IPS-20b (cell line): ENCODE results near the gene PRKCZ.

Experiments used
- H3K27ac ChIP-seq: one replicate; pipeline ENCODE4 v1.5.1; 2013; ENCODE audit warnings: low read length
- H3K27me3 ChIP-seq: 2 replicates; pipeline ENCODE4 v1.6.1; 2013; ENCODE audit warnings: mild to moderate bottlenecking, low read length, inconsistent platforms; ENCODE audit not compliant: insufficient read depth
- H3K36me3 ChIP-seq: 2 replicates; pipeline ENCODE4 v1.6.1; 2013; ENCODE audit warnings: low read depth, mild to moderate bottlenecking, inconsistent platforms, low read length, moderate library complexity; ENCODE audit not compliant: insufficient read depth
- H3K4me1 ChIP-seq: 2 replicates; pipeline ENCODE4 v1.6.1; 2013; ENCODE audit warnings: mild to moderate bottlenecking, control low read depth, inconsistent platforms, low read length, moderate library complexity; ENCODE audit not compliant: insufficient read depth
- H3K4me3 ChIP-seq: 2 replicates; pipeline ENCODE4 v1.5.1; 2013; ENCODE audit warnings: mild to moderate bottlenecking, low read length, inconsistent platforms
- H3K9ac ChIP-seq: 2 replicates; pipeline ENCODE4 v1.6.1; 2013; ENCODE audit warnings: low read depth, mild to moderate bottlenecking, inconsistent platforms, low read length, moderate library complexity
- H3K9me3 ChIP-seq: 2 replicates; pipeline ENCODE4 v1.6.1; 2013; ENCODE audit warnings: mild to moderate bottlenecking, low read depth, low read length, inconsistent platforms; ENCODE audit not compliant: insufficient read depth

Gene PRKCZ

GRCh38 chr1:2177946-2178538, 127.8 kb downstream of the PRKCZ start:
- no peaks in the 10 kb centered on the region for H3K9me3 ChIP-seq
- H3K27me3 ChIP-seq: no peaks in the 10 kb centered on the region
- no peak overlapping the region for H3K4me3 ChIP-seq
- H3K9ac ChIP-seq: no peak overlapping the region
- H3K36me3 ChIP-seq: peaks cover 25% of the 10 kb centered on the region
- H3K27ac ChIP-seq: no peak overlapping the region
- no peaks in the 10 kb centered on the region for H3K4me1 ChIP-seq

- Histone ChIP-seq H3K27me3 (no peaks in the 10 kb centered on the region), H3K4me1 (no peaks in the 10 kb centered on the region), H3K36me3 (peaks cover 25% of the 10 kb centered on the region), H3K4me3 (no peak overlapping the region), H3K9me3 (no peaks in the 10 kb centered on the region), H3K9ac (no peak overlapping the region), H3K27ac (no peak overlapping the region)
Measured at GRCh38 chr1:2178875-2179274, 128.7 kb downstream of the PRKCZ start.

GRCh38 chr1:2179283-2180013, 129.2 kb downstream of the PRKCZ start:
- no peaks in the 10 kb centered on the region for H3K27me3 ChIP-seq
- H3K27ac ChIP-seq: no peak overlapping the region
- no peak overlapping the region for H3K9ac ChIP-seq
- H3K4me1 ChIP-seq: no peaks in the 10 kb centered on the region
- peaks cover 26% of the 10 kb centered on the region for H3K36me3 ChIP-seq
- no peaks in the 10 kb centered on the region for H3K9me3 ChIP-seq
- H3K4me3 ChIP-seq: no peak overlapping the region

- Histone ChIP-seq H3K9me3 (no peaks in the 10 kb centered on the region), H3K27me3 (no peaks in the 10 kb centered on the region), H3K27ac (no peak overlapping the region), H3K36me3 (peaks cover 31% of the 10 kb centered on the region), H3K4me1 (no peaks in the 10 kb centered on the region), H3K9ac (no peak overlapping the region), H3K4me3 (no peak overlapping the region)
Measured at GRCh38 chr1:2180297-2181245, 130.4 kb downstream of the PRKCZ start.

GRCh38 chr1:2181271-2181670, 131.1 kb downstream of the PRKCZ start:
- Histone ChIP-seq H3K9me3 (no peaks in the 10 kb centered on the region), H3K4me3 (no peak overlapping the region), H3K36me3 (peaks cover 27% of the 10 kb centered on the region), H3K9ac (no peak overlapping the region), H3K4me1 (no peaks in the 10 kb centered on the region), H3K27ac (no peak overlapping the region), H3K27me3 (no peaks in the 10 kb centered on the region)

- Histone ChIP-seq H3K36me3 (peaks cover 22% of the 10 kb centered on the region), H3K27me3 (no peaks in the 10 kb centered on the region), H3K9me3 (no peaks in the 10 kb centered on the region)
Measured at GRCh38 chr1:2181752-2182151, 131.5 kb downstream of the PRKCZ start.

GRCh38 chr1:2182376-2182775, 132.2 kb downstream of the PRKCZ start:
- Histone ChIP-seq H3K36me3 (peaks cover 22% of the 10 kb centered on the region), H3K9me3 (no peaks in the 10 kb centered on the region), H3K27me3 (no peaks in the 10 kb centered on the region), H3K4me1 (no peaks in the 10 kb centered on the region), H3K4me3 (no peak overlapping the region), H3K9ac (no peak overlapping the region), H3K27ac (no peak overlapping the region)

More at GRCh38 chr1:2181752-2182151, 131.5 kb downstream of the PRKCZ start:
- no peak overlapping the region for H3K4me3 ChIP-seq
- no peaks in the 10 kb centered on the region for H3K4me1 ChIP-seq
- H3K9ac ChIP-seq: no peak overlapping the region
- H3K27ac ChIP-seq: no peak overlapping the region

- Histone ChIP-seq H3K27ac (no peak overlapping the region), H3K36me3 (peaks cover 28% of the 10 kb centered on the region), H3K4me1 (no peaks in the 10 kb centered on the region), H3K4me3 (no peak overlapping the region), H3K9me3 (no peaks in the 10 kb centered on the region), H3K27me3 (no peaks in the 10 kb centered on the region), H3K9ac (no peak overlapping the region)
Measured at GRCh38 chr1:2183937-2184334, 133.7 kb downstream of the PRKCZ start.

GRCh38 chr1:2184531-2184930, 134.3 kb downstream of the PRKCZ start:
- no peak overlapping the region for H3K9ac ChIP-seq
- peaks cover 28% of the 10 kb centered on the region for H3K36me3 ChIP-seq
- no peaks in the 10 kb centered on the region for H3K9me3 ChIP-seq
- H3K27ac ChIP-seq: no peak overlapping the region
- H3K4me1 ChIP-seq: no peaks in the 10 kb centered on the region; the same call in 1 of the 2 replicates
- no peak overlapping the region for H3K4me3 ChIP-seq
- H3K27me3 ChIP-seq: no peaks in the 10 kb centered on the region

- Histone ChIP-seq H3K4me1 (no peaks in the 10 kb centered on the region; the same call in 1 of the 2 replicates), H3K9ac (no peak overlapping the region), H3K4me3 (no peak overlapping the region), H3K27me3 (no peaks in the 10 kb centered on the region), H3K27ac (no peak overlapping the region), H3K36me3 (peaks cover 28% of the 10 kb centered on the region), H3K9me3 (no peaks in the 10 kb centered on the region)
Measured at GRCh38 chr1:2184934-2185333, 134.7 kb downstream of the PRKCZ start.

GRCh38 chr1:2185880-2186855, 136.0 kb downstream of the PRKCZ start:
- no peaks in the 10 kb centered on the region; the same call in none of the 2 replicates for H3K4me1 ChIP-seq
- no peaks in the 10 kb centered on the region for H3K9me3 ChIP-seq
- no peak overlapping the region for H3K27ac ChIP-seq
- H3K9ac ChIP-seq: no peak overlapping the region
- H3K27me3 ChIP-seq: no peaks in the 10 kb centered on the region
- no peak overlapping the region for H3K4me3 ChIP-seq
- peaks cover 20% of the 10 kb centered on the region for H3K36me3 ChIP-seq
